ENCODE data around the gene TCL1A.

Gene TCL1A

GRCh38 chr14:95705518-95705917 is 8.4 kb downstream of the TCL1A start:
- peaks cover 28% of the 10 kb centered on the region for H3K4me1 ChIP-seq (ENCODE audit: control insufficient read depth, insufficient read depth, low read length)
- H3K4me3 ChIP-seq (ENCODE audit: low read depth, low read length), result no peak overlapping the region
- H3K27me3 ChIP-seq (ENCODE audit: control insufficient read depth, insufficient read depth, low read length), result peaks cover 55% of the 10 kb centered on the region
- no peak overlapping the region for H3K9ac ChIP-seq (ENCODE audit: low read depth, low read length)
- no peaks in the 10 kb centered on the region for H3K36me3 ChIP-seq (ENCODE audit: control insufficient read depth, insufficient read depth, low read length)
- H3K9me3 ChIP-seq (ENCODE audit: control insufficient read depth, insufficient read depth, low read length), result no peaks in the 10 kb centered on the region
- no peak overlapping the region for H3K27ac ChIP-seq (ENCODE audit: low read depth, low read length)

- Histone ChIP-seq H3K27me3 (ENCODE audit: control insufficient read depth, insufficient read depth, low read length) (peaks cover 70% of the 10 kb centered on the region), H3K4me1 (ENCODE audit: control insufficient read depth, insufficient read depth, low read length) (peaks cover 43% of the 10 kb centered on the region), H3K4me3 (ENCODE audit: low read depth, low read length) (no peak overlapping the region), H3K9me3 (ENCODE audit: control insufficient read depth, insufficient read depth, low read length) (no peaks in the 10 kb centered on the region), H3K9ac (ENCODE audit: low read depth, low read length) (no peak overlapping the region), H3K27ac (ENCODE audit: low read depth, low read length) (no peak overlapping the region), H3K36me3 (ENCODE audit: control insufficient read depth, insufficient read depth, low read length) (no peaks in the 10 kb centered on the region)
Observed at GRCh38 chr14:95703805-95704204, 10.1 kb downstream of the TCL1A start.

GRCh38 chr14:95703341-95703740 is 10.6 kb downstream of the TCL1A start:
- H3K4me3 ChIP-seq (ENCODE audit: low read depth, low read length), result no peak overlapping the region
- peaks cover 71% of the 10 kb centered on the region for H3K27me3 ChIP-seq (ENCODE audit: control insufficient read depth, insufficient read depth, low read length)
- H3K36me3 ChIP-seq (ENCODE audit: control insufficient read depth, insufficient read depth, low read length), result no peaks in the 10 kb centered on the region
- no peak overlapping the region for H3K9ac ChIP-seq (ENCODE audit: low read depth, low read length)
- no peak overlapping the region for H3K27ac ChIP-seq (ENCODE audit: low read depth, low read length)
- H3K4me1 ChIP-seq (ENCODE audit: control insufficient read depth, insufficient read depth, low read length), result peaks cover 38% of the 10 kb centered on the region
- no peaks in the 10 kb centered on the region for H3K9me3 ChIP-seq (ENCODE audit: control insufficient read depth, insufficient read depth, low read length)

- H3K27me3 ChIP-seq (ENCODE audit: control insufficient read depth, insufficient read depth, low read length), result peaks cover 85% of the 10 kb centered on the region
Observed at GRCh38 chr14:95701846-95702221, 12.1 kb downstream of the TCL1A start.

GRCh38 chr14:95700221-95700976 is 13.5 kb downstream of the TCL1A start:
- H3K9me3 ChIP-seq (ENCODE audit: control insufficient read depth, insufficient read depth, low read length), result no peaks in the 10 kb centered on the region
- H3K36me3 ChIP-seq (ENCODE audit: control insufficient read depth, insufficient read depth, low read length), result no peaks in the 10 kb centered on the region
- H3K27me3 ChIP-seq (ENCODE audit: control insufficient read depth, insufficient read depth, low read length), result peaks cover 94% of the 10 kb centered on the region
- H3K4me3 ChIP-seq (ENCODE audit: low read depth, low read length), result 0 out of 2 replicates have a peak overlapping the region, but pooled peaks have one; percentile 12
- H3K9ac ChIP-seq (ENCODE audit: low read depth, low read length), result no peak overlapping the region
- H3K27ac ChIP-seq (ENCODE audit: low read depth, low read length), result peak overlapping the region; percentile 46
- H3K4me1 ChIP-seq (ENCODE audit: control insufficient read depth, insufficient read depth, low read length), result peaks cover 38% of the 10 kb centered on the region

More at GRCh38 chr14:95701846-95702221, 12.1 kb downstream of the TCL1A start:
- Histone ChIP-seq H3K27ac (ENCODE audit: low read depth, low read length) (no peak overlapping the region), H3K36me3 (ENCODE audit: control insufficient read depth, insufficient read depth, low read length) (no peaks in the 10 kb centered on the region), H3K4me3 (ENCODE audit: low read depth, low read length) (peak overlapping the region; percentile 25; the same call in 1 of the 2 replicates), H3K9ac (ENCODE audit: low read depth, low read length) (no peak overlapping the region), H3K9me3 (ENCODE audit: control insufficient read depth, insufficient read depth, low read length) (no peaks in the 10 kb centered on the region), H3K4me1 (ENCODE audit: control insufficient read depth, insufficient read depth, low read length) (peaks cover 38% of the 10 kb centered on the region)

GRCh38 chr14:95699412-95699811 is 14.5 kb downstream of the TCL1A start:
- Histone ChIP-seq H3K27me3 (ENCODE audit: control insufficient read depth, insufficient read depth, low read length) (peaks cover 85% of the 10 kb centered on the region), H3K4me1 (ENCODE audit: control insufficient read depth, insufficient read depth, low read length) (peaks cover 38% of the 10 kb centered on the region), H3K9me3 (ENCODE audit: control insufficient read depth, insufficient read depth, low read length) (no peaks in the 10 kb centered on the region), H3K27ac (ENCODE audit: low read depth, low read length) (no peak overlapping the region), H3K36me3 (ENCODE audit: control insufficient read depth, insufficient read depth, low read length) (no peaks in the 10 kb centered on the region), H3K9ac (ENCODE audit: low read depth, low read length) (no peak overlapping the region), H3K4me3 (ENCODE audit: low read depth, low read length) (no peak overlapping the region)

- H3K4me3 ChIP-seq (ENCODE audit: low read depth, low read length), result no peak overlapping the region
- H3K9ac ChIP-seq (ENCODE audit: low read depth, low read length), result no peak overlapping the region
- no peaks in the 10 kb centered on the region for H3K9me3 ChIP-seq (ENCODE audit: control insufficient read depth, insufficient read depth, low read length)
- H3K27me3 ChIP-seq (ENCODE audit: control insufficient read depth, insufficient read depth, low read length), result peaks cover 73% of the 10 kb centered on the region
- H3K27ac ChIP-seq (ENCODE audit: low read depth, low read length), result no peak overlapping the region
- H3K36me3 ChIP-seq (ENCODE audit: control insufficient read depth, insufficient read depth, low read length), result no peaks in the 10 kb centered on the region
- peaks cover 35% of the 10 kb centered on the region for H3K4me1 ChIP-seq (ENCODE audit: control insufficient read depth, insufficient read depth, low read length)
Observed at GRCh38 chr14:95698287-95698686, 15.6 kb downstream of the TCL1A start.

- Histone ChIP-seq H3K36me3 (ENCODE audit: control insufficient read depth, insufficient read depth, low read length) (no peaks in the 10 kb centered on the region), H3K9ac (ENCODE audit: low read depth, low read length) (no peak overlapping the region), H3K4me1 (ENCODE audit: control insufficient read depth, insufficient read depth, low read length) (peaks cover 35% of the 10 kb centered on the region), H3K9me3 (ENCODE audit: control insufficient read depth, insufficient read depth, low read length) (no peaks in the 10 kb centered on the region), H3K27ac (ENCODE audit: low read depth, low read length) (no peak overlapping the region), H3K4me3 (ENCODE audit: low read depth, low read length) (no peak overlapping the region), H3K27me3 (ENCODE audit: control insufficient read depth, insufficient read depth, low read length) (peaks cover 68% of the 10 kb centered on the region)
Observed at GRCh38 chr14:95697764-95698163, 16.2 kb downstream of the TCL1A start.

- Histone ChIP-seq H3K9me3 (ENCODE audit: control insufficient read depth, insufficient read depth, low read length) (no peaks in the 10 kb centered on the region), H3K9ac (ENCODE audit: low read depth, low read length) (no peak overlapping the region), H3K4me3 (ENCODE audit: low read depth, low read length) (no peak overlapping the region), H3K27me3 (ENCODE audit: control insufficient read depth, insufficient read depth, low read length) (peaks cover 58% of the 10 kb centered on the region), H3K27ac (ENCODE audit: low read depth, low read length) (no peak overlapping the region), H3K4me1 (ENCODE audit: control insufficient read depth, insufficient read depth, low read length) (peaks cover 27% of the 10 kb centered on the region), H3K36me3 (ENCODE audit: control insufficient read depth, insufficient read depth, low read length) (no peaks in the 10 kb centered on the region)
Observed at GRCh38 chr14:95696741-95697140, 17.2 kb downstream of the TCL1A start.

GRCh38 chr14:95695913-95696312 is 18.0 kb downstream of the TCL1A start:
- Histone ChIP-seq H3K27ac (ENCODE audit: low read depth, low read length) (no peak overlapping the region), H3K9me3 (ENCODE audit: control insufficient read depth, insufficient read depth, low read length) (no peaks in the 10 kb centered on the region), H3K4me3 (ENCODE audit: low read depth, low read length) (no peak overlapping the region), H3K4me1 (ENCODE audit: control insufficient read depth, insufficient read depth, low read length) (peaks cover 20% of the 10 kb centered on the region), H3K36me3 (ENCODE audit: control insufficient read depth, insufficient read depth, low read length) (no peaks in the 10 kb centered on the region), H3K9ac (ENCODE audit: low read depth, low read length) (no peak overlapping the region), H3K27me3 (ENCODE audit: control insufficient read depth, insufficient read depth, low read length) (peaks cover 50% of the 10 kb centered on the region)

- Histone ChIP-seq H3K4me1 (ENCODE audit: control insufficient read depth, insufficient read depth, low read length) (peaks cover 12% of the 10 kb centered on the region), H3K27ac (ENCODE audit: low read depth, low read length) (no peak overlapping the region), H3K4me3 (ENCODE audit: low read depth, low read length) (no peak overlapping the region), H3K9ac (ENCODE audit: low read depth, low read length) (no peak overlapping the region), H3K27me3 (ENCODE audit: control insufficient read depth, insufficient read depth, low read length) (peaks cover 42% of the 10 kb centered on the region), H3K36me3 (ENCODE audit: control insufficient read depth, insufficient read depth, low read length) (no peaks in the 10 kb centered on the region), H3K9me3 (ENCODE audit: control insufficient read depth, insufficient read depth, low read length) (no peaks in the 10 kb centered on the region)
Observed at GRCh38 chr14:95695051-95695450, 18.9 kb downstream of the TCL1A start.
